HEK293 (cell line): ENCODE measurements around the gene MAP4K4.
"Not testable (repeated sequence)": the region's sequence is repeated elsewhere in the genome, so short reads cannot be mapped to it uniquely, and the experiment has no call there.

ENCODE experiments used
- CTCF ChIA-PET: fragments of 350-600 bp; formaldehyde crosslinking; extraction: SDS; loops from one replicate; lab custom pipeline; 2021; ENCODE audit warnings: antibody characterized with exemption; lab: Yijun Ruan, JAX
- POLR2A ChIA-PET: fragments of 300-600 bp; formaldehyde crosslinking; extraction: SDS; loops from one replicate; lab custom pipeline; 2020; ENCODE audit warnings: antibody characterized with exemption, inconsistent platforms; lab: Yijun Ruan, JAX
- H3K27ac ChIP-seq: fragments of 200-500 bp; sonication (Bioruptor generic); 2 replicates; pipeline ENCODE4 v1.5.1; 2014; ENCODE audit warnings: low read depth, low read length, control low read depth, inconsistent platforms; ENCODE audit errors: extremely low read depth
- H3K36me3 ChIP-seq, 2 experiments: fragments of 200-500 bp in 1 of 2; sonication (Bioruptor generic) in 1 of 2; 1 replicate in 1 of 2; 2 replicates in 1 of 2; pipeline ENCODE4 v1.5.1; 2014 to 2017; ENCODE audit warnings: inconsistent platforms in 2 of 2, low read length in 2 of 2; ENCODE audit not compliant: control insufficient read depth in 2 of 2, insufficient read depth in 1 of 2
- H3K4me1 ChIP-seq: fragments of 200-500 bp; sonication (Bioruptor generic); 2 replicates; pipeline ENCODE4 v1.5.1; 2014; ENCODE audit warnings: mild to moderate bottlenecking, low read length, inconsistent platforms; ENCODE audit not compliant: control insufficient read depth, insufficient read depth
- H3K4me3 ChIP-seq: 2 replicates; pipeline ENCODE4 v1.5.1; 2011; ENCODE audit warnings: low read depth, mild to moderate bottlenecking, control low read depth, low read length, moderate library complexity
- H3K9me3 ChIP-seq: fragments of 200-500 bp; sonication (Bioruptor generic); 2 replicates; pipeline ENCODE4 v1.5.1; 2014; ENCODE audit warnings: low read depth, low read length, inconsistent platforms; ENCODE audit not compliant: control insufficient read depth, insufficient read depth
- EGR2 ChIP-seq: fragments of 450-650 bp; formaldehyde crosslinking; IDR thresholded peaks from 2 replicates; pipeline ENCODE4 v1.5.1; 2016; ENCODE audit warnings: low read depth, missing biosample characterization, missing genetic modification characterization
- SCRT2 ChIP-seq: fragments of 450-650 bp; formaldehyde crosslinking; IDR thresholded peaks from 2 replicates; pipeline ENCODE4 v1.5.1; 2016; ENCODE audit warnings: missing biosample characterization, missing genetic modification characterization
- SP7 ChIP-seq: fragments of 450-650 bp; formaldehyde crosslinking; IDR thresholded peaks from 2 replicates; pipeline ENCODE4 v1.5.1; 2016; ENCODE audit warnings: missing biosample characterization, missing genetic modification characterization
- ZBTB1 ChIP-seq: fragments of 450-650 bp; formaldehyde crosslinking; IDR thresholded peaks from 2 replicates; pipeline ENCODE4 v1.5.1; 2016; ENCODE audit warnings: missing biosample characterization, missing genetic modification characterization
- ZBTB48 ChIP-seq: fragments of 450-650 bp; formaldehyde crosslinking; IDR thresholded peaks from 2 replicates; pipeline ENCODE4 v1.5.1; 2016; ENCODE audit warnings: missing biosample characterization, missing genetic modification characterization
- ZNF133 ChIP-seq: fragments of 450-650 bp; formaldehyde crosslinking; IDR thresholded peaks from 2 replicates; pipeline ENCODE4 v1.5.1; 2016; ENCODE audit warnings: missing biosample characterization, missing genetic modification characterization
- ZNF18 ChIP-seq: fragments of 450-650 bp; formaldehyde crosslinking; IDR thresholded peaks from 2 replicates; pipeline ENCODE4 v1.5.1; 2016; ENCODE audit warnings: missing biosample characterization, missing genetic modification characterization
- ZNF19 ChIP-seq: fragments of 450-650 bp; formaldehyde crosslinking; IDR thresholded peaks from 2 replicates; pipeline ENCODE4; 2016; ENCODE audit warnings: missing biosample characterization, missing genetic modification characterization, low read depth
- ZNF214 ChIP-seq: fragments of 450-650 bp; formaldehyde crosslinking; IDR thresholded peaks from 2 replicates; pipeline ENCODE4 v1.5.1; 2017; ENCODE audit warnings: missing biosample characterization, mild to moderate bottlenecking, missing genetic modification characterization, borderline replicate concordance
- ZNF558 ChIP-seq: fragments of 450-650 bp; formaldehyde crosslinking; IDR thresholded peaks from 2 replicates; pipeline ENCODE4 v1.5.1; 2016; ENCODE audit warnings: missing biosample characterization, missing genetic modification characterization
- ZNF600 ChIP-seq: fragments of 450-650 bp; formaldehyde crosslinking; IDR thresholded peaks from 2 replicates; pipeline ENCODE4 v1.5.1; 2016; ENCODE audit warnings: missing biosample characterization, missing genetic modification characterization
- ZNF639 ChIP-seq: fragments of 450-650 bp; formaldehyde crosslinking; IDR thresholded peaks from 2 replicates; pipeline ENCODE4 v1.5.1; 2016; ENCODE audit warnings: missing biosample characterization, missing genetic modification characterization
- ZNF670 ChIP-seq: fragments of 450-650 bp; formaldehyde crosslinking; IDR thresholded peaks from 2 replicates; pipeline ENCODE4 v1.5.1; 2016; ENCODE audit warnings: missing biosample characterization, missing genetic modification characterization, low read depth
- ZNF692 ChIP-seq: fragments of 450-650 bp; formaldehyde crosslinking; IDR thresholded peaks from 2 replicates; pipeline ENCODE4 v1.5.1; 2016; ENCODE audit warnings: missing biosample characterization, missing genetic modification characterization
- ZNF785 ChIP-seq: fragments of 450-650 bp; formaldehyde crosslinking; IDR thresholded peaks from 2 replicates; pipeline ENCODE4 v1.5.1; 2016; ENCODE audit warnings: missing biosample characterization, missing genetic modification characterization
- ZNF830 ChIP-seq: fragments of 450-650 bp; IDR thresholded peaks from 2 replicates; pipeline ENCODE4 v1.5.0; 2018; ENCODE audit warnings: missing biosample characterization, missing genetic modification characterization, low read depth, mild to moderate bottlenecking, moderate library complexity
- TF ChIP-seq, protein P1 (sequence below): fragments of 450-650 bp; formaldehyde crosslinking; IDR thresholded peaks from 2 replicates; pipeline ENCODE4 v1.5.1; 2016; ENCODE audit warnings: missing biosample characterization, missing genetic modification characterization

MAP4K4 gene

DNA sequence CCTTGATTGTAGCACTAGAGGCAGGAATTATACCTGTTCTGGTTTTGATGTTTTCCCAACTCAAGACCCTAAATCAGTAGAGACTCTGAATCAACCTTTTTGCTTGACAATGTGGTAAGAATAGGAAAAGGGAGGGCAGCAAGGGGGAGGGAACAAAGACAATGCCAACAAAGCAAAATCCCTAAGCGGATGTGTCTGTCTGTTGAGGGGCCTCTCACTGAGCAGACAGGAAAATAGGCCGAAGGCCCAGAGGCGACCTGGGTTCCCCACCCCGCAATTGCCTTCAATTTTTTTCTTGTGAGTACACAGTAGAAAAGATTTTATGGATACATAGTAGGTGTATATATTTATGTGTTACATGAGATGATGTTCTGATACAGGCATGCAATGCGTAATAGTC lies 75.6 kb downstream of the MAP4K4 start (continued):
- TF ChIP-seq ZNF600 (no peak), ZNF133 (no peak), ZNF558 (tag by site-specific recombination) (no peak), ZBTB1 (tag by site-specific recombination) (no peak), ZNF639 (no peak), ZNF19 (no peak), ZNF830 (tag by site-specific recombination) (no peak)

GRCh38 chr2:101773961-101774360 lies 76.5 kb downstream of the MAP4K4 start:
- H3K27ac ChIP-seq, H3K4me3 ChIP-seq, H3K36me3 ChIP-seq, H3K9me3 ChIP-seq, H3K4me1 ChIP-seq, POLR2A ChIA-PET: not testable (repeated sequence)
- CTCF ChIA-PET: interaction anchor here (1.1 kb wide), 1 partner anchor 385 kb away, joined by 5 read pairs; no protein-coding TSS in a partner anchor

- no peak overlapping the region for H3K4me3 ChIP-seq
- POLR2A ChIA-PET: no interaction called here
- no peak for TF ChIP-seq ZNF785
- CTCF ChIA-PET: no interaction called here
- H3K9me3 ChIP-seq: no peaks in the 10 kb centered on the region
- H3K4me1 ChIP-seq: peaks cover 15% of the 10 kb centered on the region
- H3K36me3 ChIP-seq: no peaks in the 10 kb centered on the region
- no peak overlapping the region for H3K27ac ChIP-seq
Measured at GRCh38 chr2:101775092-101775491, 77.6 kb downstream of the MAP4K4 start.

- no peaks in the 10 kb centered on the region for H3K36me3 ChIP-seq
- TF ChIP-seq ZNF670 (tag by site-specific recombination) (no peak), SCRT2 (0 out of 2 replicates have a peak, but pooled peaks have one; percentile 5), ZNF18 (tag by site-specific recombination) (peak; percentile 50; the same call in 1 of the 2 replicates)
- H3K27ac ChIP-seq: no peak overlapping the region
- ChIA-PET CTCF (interaction anchor here (1.6 kb wide), 1 partner anchor 18 kb away, joined by 4 read pairs; no protein-coding TSS in a partner anchor), POLR2A (no interaction called here)
- no peaks in the 10 kb centered on the region for H3K9me3 ChIP-seq
- H3K4me3 ChIP-seq: no peak overlapping the region
- peaks cover 18% of the 10 kb centered on the region for H3K4me1 ChIP-seq
Measured at GRCh38 chr2:101775636-101776035, 78.1 kb downstream of the MAP4K4 start.

- CTCF ChIA-PET: interaction anchor here (0.7 to 1.7 kb wide), 4 partner anchors 13 to 93 kb away, joined by 3 to 5 read pairs (median 4); no protein-coding TSS in a partner anchor
- peaks cover 24% of the 10 kb centered on the region for H3K4me1 ChIP-seq
- TF ChIP-seq, protein P1, sequence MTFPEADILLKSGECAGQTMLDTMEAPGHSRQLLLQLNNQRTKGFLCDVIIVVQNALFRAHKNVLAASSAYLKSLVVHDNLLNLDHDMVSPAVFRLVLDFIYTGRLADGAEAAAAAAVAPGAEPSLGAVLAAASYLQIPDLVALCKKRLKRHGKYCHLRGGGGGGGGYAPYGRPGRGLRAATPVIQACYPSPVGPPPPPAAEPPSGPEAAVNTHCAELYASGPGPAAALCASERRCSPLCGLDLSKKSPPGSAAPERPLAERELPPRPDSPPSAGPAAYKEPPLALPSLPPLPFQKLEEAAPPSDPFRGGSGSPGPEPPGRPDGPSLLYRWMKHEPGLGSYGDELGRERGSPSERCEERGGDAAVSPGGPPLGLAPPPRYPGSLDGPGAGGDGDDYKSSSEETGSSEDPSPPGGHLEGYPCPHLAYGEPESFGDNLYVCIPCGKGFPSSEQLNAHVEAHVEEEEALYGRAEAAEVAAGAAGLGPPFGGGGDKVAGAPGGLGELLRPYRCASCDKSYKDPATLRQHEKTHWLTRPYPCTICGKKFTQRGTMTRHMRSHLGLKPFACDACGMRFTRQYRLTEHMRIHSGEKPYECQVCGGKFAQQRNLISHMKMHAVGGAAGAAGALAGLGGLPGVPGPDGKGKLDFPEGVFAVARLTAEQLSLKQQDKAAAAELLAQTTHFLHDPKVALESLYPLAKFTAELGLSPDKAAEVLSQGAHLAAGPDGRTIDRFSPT (tag by site-specific recombination): no peak
- TF ChIP-seq ZNF214 (no peak), ZNF692 (tag by site-specific recombination) (no peak), ZNF785 (no peak), ZBTB48 (no peak), EGR2 (tag by site-specific recombination) (no peak), SP7 (no peak)
Measured at GRCh38 chr2:101776172-101777043, 78.9 kb downstream of the MAP4K4 start.

More at GRCh38 chr2:101776172-101777043, 78.9 kb downstream of the MAP4K4 start:
- POLR2A ChIA-PET: no interaction called here
- H3K4me3 ChIP-seq: no peak overlapping the region
- no peaks in the 10 kb centered on the region for H3K9me3 ChIP-seq
- H3K36me3 ChIP-seq: no peaks in the 10 kb centered on the region
- no peak overlapping the region for H3K27ac ChIP-seq
